WTC11 (cell line): ENCODE results near the gene FABP1. TPM values are rescaled to one million over a fixed set of nuclear protein-coding genes. Genes with fewer than 3 reads are reported as not detected.

ENCODE experiments used
- ATAC-seq: fragments of 200-7000 bp; cut with Tn5 transposase; 2 replicates; pipeline ENCODE4 v1.10.0; 2021; ENCODE audit warnings: mild to moderate bottlenecking, moderate library complexity
- CTCF ChIA-PET: fragments of 300-600 bp; sonication (Branson Sonifier 250); formaldehyde crosslinking; loops from one replicate; lab custom pipeline; 2021; ENCODE audit warnings: antibody characterized with exemption; lab: Charles Lee
- POLR2A ChIA-PET: fragments of 350-600 bp; sonication (Branson Sonifier 250); formaldehyde crosslinking; loops from one replicate; lab custom pipeline; 2021; ENCODE audit warnings: antibody characterized with exemption; lab: Charles Lee
- DNase-seq: peaks from one replicate; pipeline ENCODE4 v3.0.0; 2021; ENCODE audit warnings: low spot score
- H3K27ac Mint-ChIP-seq: 2 replicates; pipeline ENCODE4 v1.8.0; 2021; ENCODE audit warnings: mixed read lengths
- H3K27me3 Mint-ChIP-seq: 2 replicates; pipeline ENCODE4 v1.8.0; 2021; ENCODE audit warnings: low read depth, mild to moderate bottlenecking, moderate library complexity, mixed read lengths
- H3K36me3 Mint-ChIP-seq: 2 replicates; pipeline ENCODE4 v1.8.0; 2021; ENCODE audit warnings: mixed read lengths
- H3K4me1 Mint-ChIP-seq: 2 replicates; pipeline ENCODE4 v1.8.0; 2022; ENCODE audit warnings: mixed read lengths
- H3K4me3 Mint-ChIP-seq: 2 replicates; pipeline ENCODE4 v1.8.0; 2021; ENCODE audit warnings: mild to moderate bottlenecking, moderate library complexity, mixed read lengths
- H3K9me3 Mint-ChIP-seq: 2 replicates; pipeline ENCODE4 v1.8.0; 2021; ENCODE audit warnings: mixed read lengths
- AFF4 ChIP-seq: sonication (generic); formaldehyde crosslinking; IDR thresholded peaks from 2 replicates; pipeline ENCODE4 v1.8.1; 2023; ENCODE audit warnings: mild to moderate bottlenecking, missing genetic modification reagents, borderline replicate concordance
- ARID4B ChIP-seq: sonication (generic); formaldehyde crosslinking; IDR thresholded peaks from 2 replicates; pipeline ENCODE4 v1.8.0; 2023; ENCODE audit warnings: missing genetic modification reagents, mild to moderate bottlenecking, borderline replicate concordance
- CBFB ChIP-seq: sonication (generic); formaldehyde crosslinking; IDR thresholded peaks from 2 replicates; pipeline ENCODE4 v1.8.1; 2022; ENCODE audit warnings: mild to moderate bottlenecking, low read depth, missing genetic modification reagents
- CREB1 ChIP-seq: sonication (generic); formaldehyde crosslinking; IDR thresholded peaks from 2 replicates; pipeline ENCODE4 v1.8.0; 2023; ENCODE audit warnings: mild to moderate bottlenecking, missing genetic modification reagents
- E2F5 ChIP-seq: sonication (generic); formaldehyde crosslinking; IDR thresholded peaks from 2 replicates; pipeline ENCODE4 v1.8.1; 2022; ENCODE audit warnings: mild to moderate bottlenecking, moderate library complexity, missing genetic modification reagents
- ESRRA ChIP-seq: sonication (generic); formaldehyde crosslinking; IDR thresholded peaks from 2 replicates; pipeline ENCODE4 v1.8.1; 2022; ENCODE audit warnings: mild to moderate bottlenecking, missing genetic modification reagents, borderline replicate concordance
- JAZF1 ChIP-seq: fragments of 250-450 bp; sonication (Bioruptor Pico); IDR thresholded peaks from 2 replicates; pipeline ENCODE4 v1.9.0; 2021; ENCODE audit warnings: moderate library complexity, mild to moderate bottlenecking, inconsistent platforms
- MAX ChIP-seq: sonication (generic); formaldehyde crosslinking; IDR thresholded peaks from 2 replicates; pipeline ENCODE4 v1.8.0; 2022; ENCODE audit warnings: mild to moderate bottlenecking, missing genetic modification reagents
- PRDM15 ChIP-seq: sonication (generic); formaldehyde crosslinking; IDR thresholded peaks from 2 replicates; pipeline ENCODE4 v1.8.0; 2022; ENCODE audit warnings: missing genetic modification reagents
- PRRX2 ChIP-seq: fragments of 250-450 bp; sonication (Bioruptor Pico); IDR thresholded peaks from 2 replicates; pipeline ENCODE4 v1.8.0; 2021; ENCODE audit warnings: mild to moderate bottlenecking
- RORB ChIP-seq: fragments of 250-450 bp; sonication (Bioruptor Pico); IDR thresholded peaks from 2 replicates; pipeline ENCODE4 v1.9.0; 2021; ENCODE audit warnings: mild to moderate bottlenecking
- TEAD1 ChIP-seq: sonication (generic); formaldehyde crosslinking; IDR thresholded peaks from 2 replicates; pipeline ENCODE4 v1.8.0; 2022; ENCODE audit warnings: mild to moderate bottlenecking, missing genetic modification reagents
- USF2 ChIP-seq: sonication (generic); formaldehyde crosslinking; IDR thresholded peaks from 2 replicates; pipeline ENCODE4 v1.8.1; 2023; ENCODE audit warnings: mild to moderate bottlenecking, missing genetic modification reagents, moderate library complexity
- ZBTB43 ChIP-seq: sonication (generic); formaldehyde crosslinking; IDR thresholded peaks from 2 replicates; pipeline ENCODE4 v1.8.1; 2023; ENCODE audit warnings: mild to moderate bottlenecking, missing genetic modification reagents
- ZMAT4 ChIP-seq: fragments of 250-450 bp; sonication (Bioruptor Pico); IDR thresholded peaks from 2 replicates; pipeline ENCODE4 v1.9.0; 2021; ENCODE audit warnings: mild to moderate bottlenecking
- ZNF121 ChIP-seq: sonication (generic); formaldehyde crosslinking; IDR thresholded peaks from 2 replicates; pipeline ENCODE4 v1.8.0; 2023; ENCODE audit warnings: missing genetic modification reagents
- ZNF232 ChIP-seq: sonication (generic); formaldehyde crosslinking; IDR thresholded peaks from 2 replicates; pipeline ENCODE4 v1.8.0; 2022; ENCODE audit warnings: mild to moderate bottlenecking, missing genetic modification reagents
- ZNF512 ChIP-seq: sonication (generic); formaldehyde crosslinking; IDR thresholded peaks from 2 replicates; pipeline ENCODE4 v1.8.1; 2022; ENCODE audit warnings: missing genetic modification reagents, borderline replicate concordance
- total RNA-seq: library from RNA; stranded (reverse); gene quantifications from 3 replicates; pipeline ENCODE4 v1.2.3, GENCODE V29; 2021

Gene FABP1
- total RNA-seq, 1 experiment from 2014 or later, result 0.46 TPM

- CTCF ChIA-PET, result interaction anchor here (1.2 to 1.8 kb wide), 2 partner anchors 40 to 60 kb away, joined by 3 to 10 read pairs; no protein-coding TSS in a partner anchor
- H3K36me3 Mint-ChIP-seq, result no peaks in the 10 kb centered on the region
- no peak overlapping the region for H3K27ac Mint-ChIP-seq
- no peak overlapping the region for H3K4me3 Mint-ChIP-seq
- H3K27me3 Mint-ChIP-seq, result peaks cover 4% of the 10 kb centered on the region; the same call in 1 of the 2 replicates
- ATAC-seq (no peak), DNase-seq (no peak)
- peaks cover 24% of the 10 kb centered on the region for H3K4me1 Mint-ChIP-seq
- peaks cover 4% of the 10 kb centered on the region; the same call in 1 of the 2 replicates for H3K9me3 Mint-ChIP-seq
- POLR2A ChIA-PET, result no interaction called here
- TF ChIP-seq E2F5 (CRISPR knock-in tag), result no peak
- TF ChIP-seq AFF4 (CRISPR knock-in tag), result no peak
- no peak for TF ChIP-seq ARID4B (CRISPR knock-in tag)
- TF ChIP-seq ZMAT4 (CRISPR knock-in tag), result no peak
- no peak for TF ChIP-seq ESRRA
- TF ChIP-seq USF2 (CRISPR knock-in tag), result no peak
- TF ChIP-seq MAX (CRISPR knock-in tag), result no peak
- TF ChIP-seq CBFB (CRISPR knock-in tag), result no peak
- TF ChIP-seq JAZF1, result no peak
- TF ChIP-seq TEAD1 (CRISPR knock-in tag), result no peak
- TF ChIP-seq RORB (CRISPR knock-in tag), result no peak
- TF ChIP-seq ZNF121 (CRISPR knock-in tag), result no peak
- no peak for TF ChIP-seq ZNF512 (CRISPR knock-in tag)
- TF ChIP-seq PRDM15, result no peak
- TF ChIP-seq CREB1 (CRISPR knock-in tag), result no peak
- TF ChIP-seq PRRX2 (CRISPR knock-in tag), result no peak
- no peak for TF ChIP-seq ZNF232 (CRISPR knock-in tag)
- no peak for TF ChIP-seq ZBTB43 (CRISPR knock-in tag)
Measured at GRCh38 chr2:88100489-88100858, 27.4 kb downstream of the FABP1 start.
